Ectodermal cell (in vitro differentiated cells): ENCODE results near the gene PTPN18.

Source experiments
- H3K27ac ChIP-seq: 2 replicates; pipeline ENCODE4 v1.7.0; 2013; ENCODE audit warnings: mild to moderate bottlenecking, low read depth, low read length; ENCODE audit not compliant: insufficient read depth, poor library complexity, severe bottlenecking
- H3K27me3 ChIP-seq: 2 replicates; pipeline ENCODE4 v1.7.0; 2013; ENCODE audit warnings: mild to moderate bottlenecking, low read length; ENCODE audit not compliant: insufficient read depth, control insufficient read depth, poor library complexity, severe bottlenecking
- H3K36me3 ChIP-seq: one replicate; pipeline ENCODE4 v1.7.0; 2013; ENCODE audit warnings: low read length; ENCODE audit not compliant: control insufficient read depth, insufficient read depth
- H3K4me1 ChIP-seq: one replicate; pipeline ENCODE4 v1.7.0; 2013; ENCODE audit warnings: low read length; ENCODE audit not compliant: control insufficient read depth, insufficient read depth
- H3K4me3 ChIP-seq: 2 replicates; pipeline ENCODE4 v1.7.0; 2013; ENCODE audit warnings: low read depth, low read length, control low read depth; ENCODE audit not compliant: insufficient read depth
- H3K9me3 ChIP-seq: 2 replicates; pipeline ENCODE4 v1.7.0; 2013; ENCODE audit warnings: mild to moderate bottlenecking, low read length, moderate library complexity; ENCODE audit not compliant: control insufficient read depth
- WGBS, 2 experiments: methylation state at CpG; one replicate each; pipeline ENCODE4 v1.1.7; 2013; ENCODE audit warnings: missing lambda C conversion rate in 2 of 2; 5-methylcytosine and 5-hydroxymethylcytosine counted together

Gene PTPN18

DNA sequence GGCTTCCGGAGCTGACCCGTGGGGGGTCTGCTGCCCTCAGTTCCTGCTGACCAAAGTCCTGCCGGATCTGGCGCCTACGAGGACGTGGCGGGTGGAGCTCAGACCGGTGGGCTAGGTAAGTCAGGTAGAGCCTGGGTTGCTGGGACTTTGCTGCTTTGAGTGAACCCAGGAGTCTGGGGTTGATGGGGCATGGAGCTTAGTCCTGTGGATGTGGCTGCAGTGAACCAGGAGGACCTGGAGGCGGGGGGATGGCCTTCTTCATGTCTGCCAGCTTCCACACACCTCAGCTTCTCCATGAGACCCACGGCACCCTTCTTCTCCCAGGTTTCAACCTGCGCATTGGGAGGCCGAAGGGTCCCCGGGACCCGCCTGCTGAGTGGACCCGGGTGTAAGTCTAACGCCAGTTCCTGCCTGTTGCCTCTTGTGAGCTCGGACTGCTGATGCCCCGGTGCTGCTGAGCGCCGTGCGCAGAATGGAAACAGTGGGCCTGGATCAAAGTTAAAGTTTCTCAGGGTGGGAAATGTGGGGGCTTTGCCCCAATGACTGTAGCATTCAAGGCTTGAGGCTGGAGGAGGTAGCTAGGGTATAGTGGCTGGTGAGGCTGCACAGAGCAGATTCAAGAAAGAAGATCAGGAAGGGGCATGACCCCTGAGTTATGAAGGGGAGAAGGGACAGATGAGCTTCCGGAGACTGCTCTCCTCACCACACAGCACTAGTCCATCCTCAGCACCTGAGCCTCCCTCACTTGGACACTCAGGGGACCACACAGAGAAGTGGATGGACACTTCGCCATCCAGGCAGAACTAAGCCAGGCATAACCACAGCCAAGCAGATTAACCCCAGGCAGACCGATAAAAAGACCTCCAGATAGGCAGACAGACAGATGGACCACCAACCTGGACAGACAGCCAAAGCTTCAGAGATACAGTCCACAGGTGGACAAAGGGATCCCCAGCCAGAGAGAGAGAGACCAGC is 17.3 kb downstream of the PTPN18 start:
- Histone ChIP-seq H3K9me3 (no peaks in the 10 kb centered on the region), H3K27me3 (no peaks in the 10 kb centered on the region), H3K27ac (no peak overlapping the region), H3K36me3 (no peaks in the 10 kb centered on the region), H3K4me1 (peaks cover 3% of the 10 kb centered on the region), H3K4me3 (peak overlapping the region; percentile 72)
- WGBS, 2 experiments: 64 to 66% methylated on average over 24 of the region's 24 CpGs

DNA sequence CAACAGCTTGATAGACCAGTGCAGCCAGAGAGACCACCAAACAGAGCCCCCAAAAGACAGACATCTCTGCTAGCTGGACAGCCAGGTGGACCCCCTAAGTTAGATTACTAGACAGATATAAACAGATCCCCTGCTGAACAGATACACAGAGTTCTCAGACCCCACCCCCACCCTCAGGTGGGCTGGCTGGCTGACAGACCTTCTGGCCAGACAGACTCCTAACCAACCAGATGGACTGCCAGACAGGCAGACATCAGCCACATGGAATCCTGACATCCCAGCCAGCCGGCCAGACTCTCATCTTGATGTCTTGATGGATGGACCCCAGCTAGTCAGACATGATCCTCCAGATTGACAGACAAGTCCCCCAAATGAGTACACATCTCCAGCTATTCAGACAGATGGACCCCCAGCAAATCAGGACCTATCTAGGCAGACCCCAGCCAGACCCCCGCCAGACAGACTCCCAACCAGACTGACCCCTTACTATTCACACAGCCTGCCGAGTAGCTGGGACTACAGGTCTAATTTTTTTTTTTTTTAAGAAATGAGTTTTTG is 18.0 kb downstream of the PTPN18 start:
- no peaks in the 10 kb centered on the region for H3K27me3 ChIP-seq
- no peak overlapping the region for H3K4me3 ChIP-seq
- no peaks in the 10 kb centered on the region for H3K9me3 ChIP-seq
- no peak overlapping the region for H3K27ac ChIP-seq
- 93 to 94% methylated on average over 3 of the region's 3 CpGs for WGBS, 2 experiments
- peaks cover 3% of the 10 kb centered on the region for H3K4me1 ChIP-seq
- H3K36me3 ChIP-seq: no peaks in the 10 kb centered on the region

DNA sequence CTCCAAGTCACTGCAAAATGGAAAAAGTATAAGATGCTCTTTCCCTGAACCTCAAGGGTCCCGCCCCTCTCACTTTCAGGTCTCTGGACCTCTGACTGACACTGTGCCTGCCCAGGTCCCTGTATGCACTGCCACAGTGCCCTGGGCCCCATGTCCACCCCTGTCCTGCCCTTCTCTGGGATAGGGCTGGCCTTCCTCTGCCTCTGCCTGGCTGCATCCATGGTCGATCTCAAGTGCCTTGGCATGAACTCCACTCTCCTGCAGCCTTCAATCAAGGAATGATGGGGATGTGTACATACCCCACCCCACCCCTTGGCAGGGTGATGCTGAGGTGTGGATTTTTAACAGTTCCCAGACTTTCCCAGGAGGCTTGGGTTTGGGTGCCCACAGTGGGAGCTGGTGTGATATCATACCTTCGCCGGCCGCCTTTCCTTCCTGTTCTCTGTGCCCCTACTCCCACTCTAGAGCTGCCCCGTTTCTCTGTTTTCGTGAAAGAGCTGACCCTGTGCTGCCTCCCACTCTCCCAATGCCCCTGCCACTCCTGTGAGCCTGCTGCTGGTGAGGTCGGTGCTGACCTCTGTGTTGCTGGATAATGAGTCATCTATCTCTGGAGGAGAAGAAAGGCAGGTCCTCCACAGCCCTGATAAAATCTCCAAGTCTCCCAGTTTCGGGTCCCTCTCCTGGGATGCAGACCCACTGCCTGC is 18.9 kb downstream of the PTPN18 start:
- no peaks in the 10 kb centered on the region for H3K9me3 ChIP-seq
- H3K27ac ChIP-seq: no peak overlapping the region
- WGBS, 2 experiments: 88 to 93% methylated on average over 9 of the region's 9 CpGs
- H3K27me3 ChIP-seq: no peaks in the 10 kb centered on the region
- H3K4me3 ChIP-seq: no peak overlapping the region
- H3K4me1 ChIP-seq: peaks cover 3% of the 10 kb centered on the region
- no peaks in the 10 kb centered on the region for H3K36me3 ChIP-seq

DNA sequence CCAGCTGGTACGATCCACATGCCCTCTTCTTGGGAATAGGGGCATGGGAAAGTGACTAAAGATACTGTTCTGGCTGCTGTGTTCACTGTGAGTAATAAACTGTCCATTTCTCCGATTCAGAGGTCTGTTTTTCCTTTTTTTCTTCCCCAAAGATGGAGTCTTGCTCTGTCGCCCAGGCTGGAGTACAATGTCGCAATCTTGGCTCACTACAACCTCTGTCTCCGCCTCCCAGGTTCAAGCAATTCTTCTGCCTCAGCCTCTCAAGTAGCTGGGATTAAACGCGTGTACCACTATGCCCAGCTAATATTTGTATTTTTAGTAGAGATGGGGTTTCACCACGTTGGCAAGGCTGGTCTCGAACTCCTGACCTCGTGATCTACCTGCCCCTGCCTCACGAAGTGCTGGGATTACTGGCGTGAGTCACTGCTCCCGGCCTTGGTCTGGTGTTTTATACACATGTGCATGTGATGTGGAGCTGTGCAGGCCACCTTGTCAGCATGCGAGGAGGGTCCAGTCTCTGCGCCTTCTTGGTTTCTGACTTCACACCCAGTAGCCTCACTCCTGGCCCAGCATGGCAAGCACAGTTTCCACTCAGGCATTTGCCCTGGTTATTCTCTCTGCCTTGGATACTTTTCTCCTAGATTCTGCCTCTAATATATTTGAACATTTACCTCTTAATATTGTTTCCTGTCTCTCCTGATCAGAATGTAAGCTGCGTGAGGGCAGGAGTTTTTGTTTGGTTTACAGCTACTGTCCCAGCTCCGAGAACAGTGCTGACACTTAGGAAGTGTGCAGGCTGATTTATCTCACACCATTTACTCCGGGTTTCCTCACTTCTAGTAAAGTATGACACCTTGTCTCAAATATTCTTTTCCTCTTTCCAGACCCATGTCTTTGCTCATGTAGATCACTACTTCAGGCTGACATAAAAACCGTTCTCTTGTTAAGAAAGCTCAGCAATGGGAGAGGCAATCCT is 19.7 kb downstream of the PTPN18 start:
- Histone ChIP-seq H3K4me3 (no peak overlapping the region), H3K4me1 (peaks cover 3% of the 10 kb centered on the region), H3K9me3 (no peaks in the 10 kb centered on the region), H3K36me3 (no peaks in the 10 kb centered on the region), H3K27me3 (no peaks in the 10 kb centered on the region), H3K27ac (no peak overlapping the region)
- 94 to 95% methylated on average over 19 of the region's 19 CpGs for WGBS, 2 experiments

DNA sequence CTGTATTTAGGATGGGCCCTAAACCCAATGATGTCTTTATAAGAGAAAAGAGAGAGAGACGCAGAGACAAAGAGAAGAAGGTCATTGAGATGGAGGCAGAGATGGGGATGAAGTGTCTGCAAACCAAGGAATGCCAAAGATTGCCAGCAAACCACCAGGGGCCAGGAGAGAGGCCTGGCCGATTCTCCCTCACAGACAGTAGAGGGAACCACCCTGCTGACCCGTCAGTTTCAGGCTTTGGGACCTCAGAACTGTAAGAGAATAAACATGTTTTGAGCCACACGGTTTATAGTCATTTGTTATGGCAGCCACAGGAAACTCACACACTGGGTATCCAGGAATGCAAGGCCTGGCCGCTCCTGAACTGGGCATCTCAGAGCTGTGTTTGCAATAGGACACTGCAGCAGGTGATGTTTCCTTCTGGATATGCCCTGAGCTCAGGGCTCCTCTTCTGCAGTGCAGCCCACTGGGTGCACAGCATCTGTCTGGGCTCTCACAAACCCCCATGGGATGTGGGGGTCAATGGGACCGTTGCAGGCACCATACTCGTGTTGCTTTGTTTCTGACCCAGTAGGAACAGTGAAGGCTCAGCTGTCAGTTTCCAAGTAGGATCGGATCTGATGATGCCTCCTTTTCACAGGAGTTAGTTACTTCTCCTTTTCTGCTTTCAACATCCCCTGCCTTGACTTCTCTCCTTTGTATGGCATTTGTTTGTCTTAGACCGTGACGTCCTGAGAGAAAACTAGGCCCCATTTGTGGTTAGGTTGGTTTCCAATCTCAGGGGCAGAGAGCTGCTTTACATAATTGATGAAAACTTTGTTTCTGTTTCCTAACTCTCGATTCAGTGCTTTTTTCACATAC is 20.8 kb downstream of the PTPN18 start:
- WGBS, 2 experiments: 84 to 87% methylated on average over 10 to 11 of the region's 11 CpGs
- Histone ChIP-seq H3K27ac (no peak overlapping the region), H3K9me3 (no peaks in the 10 kb centered on the region), H3K4me1 (peaks cover 3% of the 10 kb centered on the region), H3K27me3 (no peaks in the 10 kb centered on the region), H3K4me3 (no peak overlapping the region), H3K36me3 (no peaks in the 10 kb centered on the region)

DNA sequence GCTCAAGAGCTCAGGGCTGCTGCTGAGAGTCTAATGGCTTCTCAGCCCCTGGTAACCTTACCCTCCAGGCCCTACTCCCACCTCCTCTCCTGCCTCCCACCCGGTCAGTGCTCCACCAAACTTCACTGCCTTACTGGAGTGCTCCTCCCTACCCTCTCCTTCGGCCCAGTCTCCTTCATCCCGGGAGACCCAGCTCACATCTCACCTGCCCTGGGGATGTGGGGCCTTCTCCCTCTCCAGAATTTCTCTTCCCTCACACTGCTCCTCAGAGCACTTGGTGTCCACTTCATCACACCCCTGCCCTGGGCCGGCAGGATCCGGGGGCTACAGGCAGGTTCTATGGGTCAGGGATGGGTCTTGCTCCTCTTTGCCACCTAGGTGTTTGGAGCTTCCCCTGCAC is 21.6 kb downstream of the PTPN18 start:
- no peaks in the 10 kb centered on the region for H3K27me3 ChIP-seq
- H3K9me3 ChIP-seq: no peaks in the 10 kb centered on the region
- no peak overlapping the region for H3K27ac ChIP-seq
- WGBS, 2 experiments: 94% methylated on average over 5 of the region's 5 CpGs
- peaks cover 3% of the 10 kb centered on the region for H3K4me1 ChIP-seq
- H3K36me3 ChIP-seq: no peaks in the 10 kb centered on the region
- no peak overlapping the region for H3K4me3 ChIP-seq

DNA sequence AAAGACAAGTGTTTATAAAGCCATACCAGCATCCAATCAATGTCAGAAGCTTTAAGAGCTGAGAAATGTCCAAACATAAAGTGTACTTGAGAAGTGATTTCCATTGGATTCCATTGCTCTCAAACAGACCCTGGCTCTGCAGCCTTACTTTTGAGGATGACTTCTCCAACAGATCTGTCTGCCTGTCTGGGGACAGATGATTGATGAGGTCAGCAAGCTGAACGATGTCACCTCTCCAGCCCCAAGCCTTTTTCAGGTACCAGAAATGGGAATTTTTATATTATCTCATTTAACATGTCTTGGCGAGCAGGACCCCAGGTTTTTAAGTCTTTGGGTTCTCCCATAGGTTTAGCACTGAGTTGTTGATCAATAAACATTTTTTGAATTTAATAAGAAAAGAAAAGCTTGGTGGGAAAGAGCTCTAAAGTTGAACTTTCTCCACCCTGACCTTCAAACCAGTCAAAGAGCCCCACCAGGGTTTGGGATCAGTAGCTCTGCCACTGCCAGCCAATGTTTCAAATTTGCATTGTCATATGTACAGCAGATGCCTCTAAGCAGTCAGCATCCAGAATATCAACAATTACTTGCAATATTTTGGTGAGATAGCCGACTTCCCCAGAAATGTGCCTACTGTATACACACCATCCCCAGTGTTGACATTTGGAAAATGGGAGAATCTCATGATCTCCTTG is 22.5 kb downstream of the PTPN18 start:
- Histone ChIP-seq H3K27me3 (no peaks in the 10 kb centered on the region), H3K27ac (no peak overlapping the region), H3K9me3 (no peaks in the 10 kb centered on the region), H3K4me1 (no peaks in the 10 kb centered on the region), H3K4me3 (no peak overlapping the region), H3K36me3 (no peaks in the 10 kb centered on the region)
- 85 to 95% methylated on average over 3 of the region's 3 CpGs for WGBS, 2 experiments

DNA sequence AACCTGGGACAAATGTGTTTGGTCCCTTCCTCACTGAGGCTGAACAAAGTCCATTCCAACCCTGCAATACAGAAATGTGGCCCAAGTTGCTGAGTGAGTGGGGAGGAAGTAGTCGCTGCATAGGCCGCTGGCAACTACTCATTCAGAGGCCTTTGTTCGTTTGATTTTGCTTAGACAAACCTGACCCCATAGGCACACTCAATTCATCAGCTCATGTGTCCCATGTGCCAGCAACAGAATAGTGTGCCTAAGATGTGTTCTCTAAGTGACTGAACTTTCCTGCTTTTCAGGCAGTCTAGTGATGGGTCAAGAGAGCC is 23.0 kb downstream of the PTPN18 start:
- Histone ChIP-seq H3K4me3 (no peak overlapping the region), H3K27ac (no peak overlapping the region), H3K36me3 (no peaks in the 10 kb centered on the region), H3K4me1 (no peaks in the 10 kb centered on the region), H3K27me3 (no peaks in the 10 kb centered on the region), H3K9me3 (no peaks in the 10 kb centered on the region)
- 84 to 95% methylated on average over 3 of the region's 3 CpGs for WGBS, 2 experiments
